ENCODE data around the gene ZCCHC18. TPM values are rescaled to one million over a fixed set of nuclear protein-coding genes. Genes with fewer than 3 reads are reported as not detected.

ZCCHC18 gene
- total and polyA plus RNA-seq, 2 of the 4 experiments (the other 2 are of a cell fraction) = 0.36 to 1.5 TPM

GRCh38 chrX:104126856-104127255 is 14.5 kb downstream of the ZCCHC18 start:
- H4K5ac ChIP-seq (ENCODE audit: low read depth, low read length) = no peak overlapping the region
- H3K4ac ChIP-seq (ENCODE audit: low read depth, low read length) = no peak overlapping the region
- H3K27ac ChIP-seq (ENCODE audit: insufficient read depth, low read length) = no peak overlapping the region
- no peaks in the 10 kb centered on the region for H3K9me3 ChIP-seq (ENCODE audit: control insufficient read depth, insufficient read depth, low read length)
- POLR2A ChIA-PET (ENCODE audit: unreplicated experiment) = interaction anchor here (0.6 kb wide), 1 partner anchor 326 kb away, joined by 5 read pairs; no protein-coding TSS in a partner anchor
- H3K9me1 ChIP-seq (ENCODE audit: insufficient read depth, low read length) = no peaks in the 10 kb centered on the region
- dilution Hi-C loops (cut with HindIII; ENCODE audit: low sequenced_read_pairs, unreplicated experiment) (no loop called here), intact Hi-C loops (cut with micrococcal nuclease) (no loop called here), in situ Hi-C loops (cut with MboI; ENCODE audit: low sequenced_read_pairs) (loop anchor here (25.0 kb wide), 2 partner anchors 440 to 590 kb away; partner anchors contain the start of gene MORF4L2)
- WGBS, 2 experiments (ENCODE audit: extremely low coverage in 2 of 2, insufficient read length in 1 of 2) = no CpG with 5 or more reads among the region's 2 CpGs
- no peak overlapping the region for H3K14ac ChIP-seq (replicated peaks; ENCODE audit: low read depth, low read length)
- no peaks in the 10 kb centered on the region for H3K4me1 ChIP-seq (ENCODE audit: control insufficient read depth, insufficient read depth, low read length)
- no peak overlapping the region for H3K4me3 ChIP-seq (ENCODE audit: insufficient read depth, low read depth, low read length)
- no peak overlapping the region for H3K4me2 ChIP-seq (ENCODE audit: low read depth, low read length)
- H3K56ac ChIP-seq (ENCODE audit: extremely low read depth, insufficient read depth, low read length) = no peak overlapping the region
- ATAC-seq (ENCODE audit: low read depth) (no peak), DNase-seq (no peak)
- H2AK5ac ChIP-seq (ENCODE audit: low read depth, low read length) = no peak overlapping the region
- no peak overlapping the region for H4K8ac ChIP-seq (ENCODE audit: low read depth in 2 of 2, low read length in 2 of 2)
- H2AFZ ChIP-seq (replicated peaks; ENCODE audit: low read length, poor library complexity) = no peak overlapping the region
- H2BK15ac ChIP-seq (ENCODE audit: low read depth, low read length) = no peak overlapping the region
- H3K23ac ChIP-seq (ENCODE audit: low read depth, low read length) = no peak overlapping the region
- no peak overlapping the region for H3K9ac ChIP-seq (ENCODE audit: low read depth, low read length)
- no peaks in the 10 kb centered on the region for H3K79me1 ChIP-seq (ENCODE audit: low read depth in 1 of 2, low read length in 2 of 2)
- H3K27me3 ChIP-seq (ENCODE audit: control insufficient read depth, insufficient read depth, low read length) = no peaks in the 10 kb centered on the region; the same call in 1 of the 2 replicates
- no peak overlapping the region for H2BK20ac ChIP-seq (ENCODE audit: low read depth, low read length)
- BruUV-seq (replicated peaks) = no TSS peak
- CTCF ChIA-PET = no interaction called here
- no peak overlapping the region for H3K18ac ChIP-seq (ENCODE audit: low read depth, low read length)
- no peaks in the 10 kb centered on the region; the same call in 1 of the 2 replicates for H4K20me1 ChIP-seq (ENCODE audit: insufficient read depth, low read length)
- no peak for TF ChIP-seq ELK1 (IDR thresholded peaks at IDR 0.05; ENCODE audit: borderline replicate concordance, low read depth, low read length)
- no peak for TF ChIP-seq RFX5 (IDR thresholded peaks at IDR 0.05; ENCODE audit: low read depth, low read length)
- TF ChIP-seq FOS (IDR thresholded peaks at IDR 0.05; ENCODE audit: low read depth, low read length) = no peak
- TF ChIP-seq MAFK (IDR thresholded peaks at IDR 0.05; ENCODE audit: low read depth, low read length) = no peak
- no peak overlapping the region for H4K91ac ChIP-seq (ENCODE audit: insufficient read depth, low read depth, low read length)
- no peak overlapping the region for H2BK120ac ChIP-seq (ENCODE audit: low read depth, low read length)
- no peak overlapping the region for H2AK9ac ChIP-seq (replicated peaks; ENCODE audit: low read depth, low read length, poor library complexity)
- no peak overlapping the region for H2BK5ac ChIP-seq (ENCODE audit: low read depth, low read length, poor library complexity, severe bottlenecking)
- H3K36me3 ChIP-seq (ENCODE audit: control insufficient read depth, insufficient read depth, low read length) = no peaks in the 10 kb centered on the region
